OCI-M2 (cell line): ENCODE measurements around the gene RPA1.

ENCODE experiments used
- DNase-seq: peaks from one replicate; lab custom pipeline; 2025; ENCODE audit not compliant: unreplicated experiment; lab: John Stamatoyannopoulos, UW

RPA1 gene

DNA sequence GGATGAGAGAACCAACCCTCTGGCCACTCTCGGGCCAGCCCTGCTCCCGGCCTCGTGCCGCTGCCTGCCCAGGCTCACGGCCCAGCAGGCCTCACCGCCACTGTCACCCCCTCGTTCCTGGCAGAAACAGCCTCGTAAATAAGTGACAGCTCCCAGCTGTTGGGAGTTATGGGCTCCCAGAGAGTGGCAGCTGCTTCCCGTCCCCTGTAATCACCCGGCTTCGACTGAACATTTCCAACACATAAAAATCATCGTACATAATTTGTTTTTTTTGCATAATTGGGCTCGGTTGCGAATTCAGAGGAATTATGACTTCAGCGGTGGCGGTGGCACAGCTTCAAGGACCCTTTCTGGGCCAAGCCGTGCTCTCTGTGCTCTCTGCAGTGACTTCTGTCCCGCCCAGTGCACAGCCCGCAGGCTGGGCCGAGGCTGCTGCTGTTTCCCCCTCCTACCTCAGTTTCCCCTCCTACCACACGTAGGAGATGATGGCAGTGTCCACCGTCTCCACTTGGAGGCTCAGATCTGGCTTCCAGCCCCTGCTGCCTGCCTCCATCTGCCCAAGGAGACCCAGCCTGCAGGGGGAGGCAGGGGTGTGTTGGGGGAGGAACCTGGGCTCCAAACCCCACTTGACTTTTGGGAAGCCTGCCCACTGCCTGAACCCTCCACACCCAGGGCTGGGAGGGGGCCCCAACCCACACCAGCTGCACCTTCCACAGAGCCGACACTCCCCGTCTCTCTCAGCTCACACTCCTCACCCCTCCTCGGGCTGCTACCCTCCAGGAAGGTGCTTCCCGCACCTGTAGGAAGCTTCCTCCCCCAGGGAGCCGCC, 110.4 kb downstream of the RPA1 start:
- DNase-seq = no peak

- no peak for DNase-seq
Measured at GRCh38 chr17:1940810-1941185, 111.0 kb downstream of the RPA1 start.

DNA sequence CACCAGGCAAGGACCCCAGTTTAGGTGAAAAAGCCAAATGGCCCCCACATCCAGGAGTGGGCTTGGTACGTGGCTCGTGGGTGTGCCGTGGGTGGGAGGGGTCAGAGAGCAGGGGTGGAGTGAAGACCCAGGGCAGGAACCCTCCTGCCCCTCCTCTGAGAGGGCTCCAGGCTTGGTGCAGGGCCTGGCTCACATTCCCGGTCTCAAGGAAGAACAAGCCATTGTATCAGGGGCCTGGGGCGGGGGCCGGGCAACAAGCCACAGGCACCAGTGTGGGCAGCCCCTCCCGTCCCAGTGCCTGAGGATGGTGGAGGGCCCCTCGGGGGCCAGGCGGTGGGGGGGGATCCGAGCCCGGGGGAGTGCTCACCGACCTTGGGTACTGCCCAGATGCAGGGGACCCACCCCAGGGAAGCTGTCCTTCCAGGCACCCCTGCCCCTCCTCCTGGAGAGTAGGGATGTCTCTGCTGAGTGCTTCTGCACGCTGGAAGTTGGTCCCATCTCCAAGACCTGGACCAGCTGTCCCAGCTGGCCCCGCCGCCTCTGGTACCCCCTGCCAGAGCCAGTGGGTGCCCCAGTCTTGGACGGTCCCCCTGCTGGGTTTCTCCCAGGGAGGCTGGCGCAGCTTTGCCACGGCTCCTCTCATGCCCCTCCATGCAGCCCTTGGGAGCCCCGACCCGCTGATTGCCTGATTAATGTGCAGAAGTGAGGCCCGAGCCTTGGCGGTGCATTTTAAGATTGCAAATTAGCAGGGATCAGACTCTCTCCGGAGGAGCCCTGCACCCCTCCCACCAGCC, 111.7 kb downstream of the RPA1 start:
- DNase-seq = no peak

- no peak for DNase-seq
Measured at GRCh38 chr17:1942066-1942365, 112.2 kb downstream of the RPA1 start.

DNA sequence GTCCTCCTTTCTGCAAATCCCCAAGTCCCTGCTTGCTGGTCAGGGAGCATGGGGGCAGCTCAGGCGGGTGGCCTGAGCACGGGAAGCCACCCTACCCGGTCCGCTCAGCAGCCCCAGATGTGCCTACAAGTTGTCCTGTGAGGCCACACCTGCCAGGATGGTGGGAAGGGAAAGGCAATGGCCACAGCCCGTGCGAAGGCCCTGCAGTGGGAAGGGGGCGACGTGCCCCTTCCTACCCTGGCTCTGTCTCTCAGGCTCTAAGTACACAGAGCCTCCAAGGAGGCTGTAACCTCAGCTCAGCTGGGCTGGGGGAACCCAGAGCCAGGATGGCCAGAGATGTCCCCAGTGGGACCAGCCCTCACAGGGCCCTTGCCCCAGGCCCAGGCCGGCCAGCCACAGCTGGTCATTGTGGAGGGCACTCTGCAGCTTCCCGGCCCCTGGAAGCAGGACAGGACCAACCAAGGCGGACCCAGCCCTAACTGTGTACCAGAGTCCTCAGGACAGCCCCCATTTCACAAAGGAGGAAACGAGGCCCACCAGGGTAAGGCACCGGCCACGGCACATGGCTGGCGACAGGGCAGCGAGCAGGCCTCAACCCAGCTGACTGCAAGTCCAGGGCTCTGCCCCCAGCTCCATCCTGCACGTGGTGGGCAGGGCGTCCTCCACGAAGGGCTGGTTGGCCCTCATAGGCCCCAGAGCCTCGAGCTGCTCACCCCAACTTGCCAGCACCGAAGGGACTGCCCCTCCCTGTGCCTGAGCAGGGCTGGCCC, 113.0 kb downstream of the RPA1 start:
- no peak for DNase-seq

DNA sequence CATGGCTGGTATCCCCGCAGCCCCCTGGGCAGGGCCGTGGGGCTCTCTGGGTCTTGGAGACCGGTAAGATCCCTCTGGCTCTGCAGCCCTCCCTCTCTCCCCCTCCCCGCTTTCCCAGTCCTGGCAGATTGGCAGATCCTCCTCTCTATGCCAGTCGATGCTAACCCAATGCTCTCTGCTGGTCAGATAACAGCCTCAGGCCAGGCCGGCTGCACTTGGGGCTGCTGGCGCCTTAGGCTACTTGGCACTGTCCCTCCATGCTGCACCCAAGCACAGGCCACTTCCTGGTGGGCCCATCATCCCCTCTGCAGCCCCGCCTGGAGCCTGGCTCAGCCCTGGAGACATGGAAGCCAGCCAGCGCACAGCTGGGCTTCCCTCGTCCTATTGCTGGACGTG, 113.6 kb downstream of the RPA1 start:
- DNase-seq = no peak

- DNase-seq = no peak
Measured at GRCh38 chr17:1945621-1946020, 115.8 kb downstream of the RPA1 start.

GRCh38 chr17:1946021-1946932, 116.5 kb downstream of the RPA1 start:
- DNase-seq = no peak

DNA sequence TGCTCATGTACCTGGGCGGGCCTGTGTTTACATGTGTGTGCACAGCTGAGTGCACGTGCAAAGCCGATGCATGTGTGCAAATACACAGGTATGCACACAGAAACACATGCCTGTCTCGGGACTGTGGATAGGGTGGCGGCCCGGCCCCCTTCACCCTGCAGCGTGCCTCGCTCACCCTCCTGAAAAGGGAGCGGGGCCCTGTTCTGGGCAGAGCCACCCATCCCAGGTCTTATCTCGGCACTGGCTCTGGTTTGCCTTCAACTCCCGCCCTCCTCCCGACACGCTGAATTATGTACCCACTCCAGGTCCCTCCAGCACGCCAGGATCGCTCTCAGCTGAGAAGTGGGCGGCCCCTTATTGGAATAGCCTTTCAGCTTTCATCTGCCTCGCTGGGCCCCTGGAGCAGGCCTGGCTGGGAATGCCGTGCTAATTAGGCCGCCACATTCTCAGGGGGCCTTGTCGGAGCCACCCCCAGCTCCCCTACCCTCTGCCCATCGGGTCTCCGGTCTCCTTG, 117.5 kb downstream of the RPA1 start:
- no peak for DNase-seq

DNA sequence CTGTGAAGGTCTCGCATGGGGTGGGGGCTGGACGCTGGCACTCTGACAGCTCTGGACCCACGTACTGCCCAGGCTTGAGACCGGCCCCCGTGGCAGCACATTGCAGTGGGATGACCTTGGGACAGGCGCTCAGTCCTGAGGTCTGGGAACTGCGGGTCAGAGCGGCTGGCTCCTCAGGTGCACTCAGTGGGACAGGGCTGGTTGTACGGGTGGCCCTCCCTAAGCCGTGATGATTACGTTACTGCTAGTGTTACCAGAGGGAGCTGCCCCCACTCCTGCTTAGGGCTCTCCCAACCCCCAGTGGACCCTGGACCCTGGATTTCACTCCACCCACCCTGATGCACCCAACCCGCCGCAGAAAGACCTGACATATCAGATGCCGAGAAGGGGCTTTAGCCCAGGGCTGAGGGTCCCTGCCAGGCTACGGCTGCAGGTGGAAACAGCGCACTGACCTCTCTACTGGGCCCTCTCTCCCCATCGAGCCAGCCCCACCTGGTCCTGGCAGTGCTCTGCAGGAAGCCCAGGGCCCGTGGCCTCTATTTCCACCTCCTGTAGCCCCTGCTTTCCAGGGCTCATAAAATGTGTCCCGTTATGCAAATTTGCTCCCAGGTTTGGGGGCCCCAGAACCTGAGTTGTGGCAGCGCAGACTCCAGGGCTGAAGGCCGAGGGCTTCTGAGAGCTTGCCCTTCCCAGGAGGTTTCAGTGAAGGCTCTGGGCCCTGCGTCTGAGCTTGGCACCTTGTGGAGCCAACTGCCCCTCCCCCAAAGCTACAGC, 118.1 kb downstream of the RPA1 start:
- no peak for DNase-seq

DNA sequence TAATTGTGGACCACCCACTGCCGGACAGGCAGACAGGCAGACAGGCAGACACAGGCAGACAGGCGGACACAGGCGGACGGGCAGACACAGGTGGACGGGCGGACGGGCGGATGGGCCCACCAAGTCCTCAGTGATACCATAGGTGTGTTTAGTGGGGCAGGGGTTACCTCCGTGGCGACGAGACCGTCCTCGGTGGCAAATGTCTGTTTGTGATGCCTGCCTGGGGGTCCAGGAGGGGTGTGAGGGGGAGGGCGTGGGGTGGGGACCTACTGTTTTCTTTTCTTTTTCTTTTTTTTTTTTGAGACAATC, 118.7 kb downstream of the RPA1 start:
- DNase-seq = no peak
